GM18951 (cell line): ENCODE measurements around the gene NAPG.
"Not testable (repeated sequence)": the region's sequence is repeated elsewhere in the genome, so short reads cannot be mapped to it uniquely, and the experiment has no call there.

ENCODE experiments used
- POLR2A ChIP-seq: IDR thresholded peaks from 4 replicates; pipeline ENCODE4 v1.6.1; 2011; ENCODE audit warnings: mild to moderate bottlenecking; ENCODE audit not compliant: insufficient read length, insufficient read depth; ENCODE audit errors: extremely low read depth
- in situ Hi-C: fragments of 300-500 bp; cut with MboI; formaldehyde crosslinking; loops from one replicate; pipeline ENCODE4 v1.12.0; 2022; ENCODE audit warnings: low sequenced_read_pairs, mixed read lengths, inconsistent platforms; ENCODE audit not compliant: unreplicated experiment

The NAPG gene

DNA sequence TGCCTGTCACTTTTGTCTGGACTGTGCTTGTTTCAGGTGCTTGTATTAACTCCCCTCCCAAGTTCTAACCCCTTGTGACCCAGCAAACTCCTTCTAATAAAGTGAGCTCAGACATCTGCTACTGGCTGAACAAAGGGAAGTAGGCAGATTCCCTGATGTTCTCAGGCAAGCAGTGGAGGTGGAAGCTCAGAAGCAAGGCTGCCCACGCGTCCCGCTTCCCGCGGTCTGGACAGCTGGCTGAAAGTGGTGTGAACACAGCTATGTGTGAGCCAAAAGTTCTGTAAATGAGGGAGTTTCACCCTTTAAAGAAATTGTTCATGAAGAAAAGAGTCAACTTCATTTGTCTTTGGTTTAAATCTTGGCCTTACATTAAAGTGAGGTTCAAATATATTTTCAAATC lies 40.0 kb downstream of the NAPG start:
- in situ Hi-C loops: loop anchor here (10.0 kb wide), 1 partner anchor 109 kb away; no protein-coding TSS in a partner anchor
- TF ChIP-seq POLR2A: no peak

DNA sequence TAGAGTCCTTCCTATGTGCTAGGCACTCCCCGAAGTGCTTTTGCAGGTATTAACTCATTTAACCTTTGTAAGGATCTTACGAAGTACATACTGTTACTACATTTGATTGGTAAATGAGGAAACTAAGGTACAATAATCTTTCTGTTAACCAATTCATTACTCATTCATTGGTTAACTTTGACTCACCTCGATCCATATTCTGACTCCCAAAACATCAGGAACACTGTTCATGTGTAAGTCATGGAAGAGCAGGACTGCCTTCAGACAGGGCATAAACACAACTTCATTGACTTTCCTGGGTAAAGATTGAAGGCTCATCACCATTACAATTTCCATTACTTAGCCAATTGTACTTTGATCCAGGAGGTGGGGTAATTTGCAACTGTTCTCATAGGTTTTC lies 40.6 kb downstream of the NAPG start:
- in situ Hi-C loops: loop anchor here (10.0 kb wide), 1 partner anchor 108 kb away; no protein-coding TSS in a partner anchor
- TF ChIP-seq POLR2A: no peak

GRCh38 chr18:10569941-10570340 lies 44.1 kb downstream of the NAPG start:
- in situ Hi-C loops: loop anchor here (10.0 kb wide), 1 partner anchor 105 kb away; no protein-coding TSS in a partner anchor

- TF ChIP-seq POLR2A: no peak
- in situ Hi-C loops: no loop called here
Observed at GRCh38 chr18:10570622-10571021, 44.8 kb downstream of the NAPG start.

- in situ Hi-C loops: no loop called here
- TF ChIP-seq POLR2A: no peak
Observed at GRCh38 chr18:10571537-10571936, 45.7 kb downstream of the NAPG start.

DNA sequence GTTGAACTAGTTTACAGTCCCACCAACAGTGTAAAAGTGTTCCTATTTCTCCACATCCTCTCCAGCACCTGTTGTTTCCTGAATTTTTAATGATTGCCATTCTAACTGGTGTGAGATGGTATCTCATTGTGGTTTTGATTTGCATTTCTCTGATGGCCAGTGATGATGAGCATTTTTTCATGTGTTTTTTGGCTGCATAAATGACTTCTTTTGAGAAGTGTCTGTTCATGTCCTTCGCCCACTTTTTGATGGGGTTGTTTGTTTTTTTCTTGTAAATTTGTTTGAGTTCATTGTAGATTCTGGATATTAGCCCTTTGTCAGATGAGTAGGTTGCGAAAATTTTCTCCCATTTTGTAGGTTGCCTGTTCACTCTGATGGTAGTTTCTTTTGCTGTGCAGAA lies 47.4 kb downstream of the NAPG start:
- in situ Hi-C loops: not testable (repeated sequence)

- in situ Hi-C loops: not testable (repeated sequence)
Observed at GRCh38 chr18:10574412-10574811, 48.6 kb downstream of the NAPG start.

DNA sequence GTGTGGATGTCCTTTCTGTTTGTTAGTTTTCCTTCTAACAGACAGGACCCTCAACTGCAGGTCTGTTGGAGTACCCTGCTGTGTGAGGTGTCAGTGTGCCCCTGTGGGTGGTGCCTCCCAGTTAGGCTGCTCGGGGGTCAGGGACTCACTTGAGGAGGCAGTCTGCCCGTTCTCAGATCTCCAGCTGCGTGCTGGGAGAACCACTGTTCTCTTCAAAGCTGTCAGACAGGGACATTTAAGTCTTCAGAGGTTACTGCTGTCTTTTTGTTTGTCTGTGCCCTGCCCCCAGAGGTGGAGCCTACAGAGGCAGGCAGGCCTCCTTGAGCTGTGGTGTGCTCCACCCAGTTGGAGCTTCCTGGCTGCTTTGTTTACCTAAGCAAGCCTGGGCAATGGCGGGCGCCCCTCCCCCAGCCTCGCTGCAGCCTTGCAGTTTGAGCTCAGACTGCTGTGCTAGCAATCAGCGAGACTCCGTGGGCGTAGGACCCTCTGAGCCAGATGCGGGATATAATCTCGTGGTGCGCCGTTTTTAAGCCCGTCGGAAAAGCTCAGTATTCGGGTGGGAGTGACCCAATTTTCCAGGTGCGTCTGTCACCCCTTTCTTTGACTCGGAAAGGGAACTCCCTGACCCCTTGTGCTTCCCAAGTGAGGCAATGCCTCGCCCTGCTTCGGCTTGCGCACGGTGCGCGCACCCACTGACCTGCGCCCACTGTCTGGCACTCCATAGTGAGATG lies 52.2 kb downstream of the NAPG start:
- in situ Hi-C loops: not testable (repeated sequence)

DNA sequence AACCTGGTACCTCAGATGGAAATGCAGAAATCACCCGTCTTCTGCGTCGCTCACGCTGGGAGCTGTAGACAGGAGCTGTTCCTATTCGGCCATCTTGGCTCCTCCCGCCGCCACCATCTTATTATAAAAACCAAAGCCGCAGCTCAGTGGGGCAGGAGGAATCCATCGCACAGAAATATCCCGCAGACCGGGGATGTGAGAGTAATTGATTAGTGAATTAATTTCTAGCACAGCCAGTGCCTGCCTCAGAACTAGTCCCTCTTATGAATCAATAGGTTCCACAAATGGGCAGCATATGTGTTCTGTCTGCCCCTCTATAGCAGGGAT lies 52.7 kb downstream of the NAPG start:
- in situ Hi-C loops: not testable (repeated sequence)

DNA sequence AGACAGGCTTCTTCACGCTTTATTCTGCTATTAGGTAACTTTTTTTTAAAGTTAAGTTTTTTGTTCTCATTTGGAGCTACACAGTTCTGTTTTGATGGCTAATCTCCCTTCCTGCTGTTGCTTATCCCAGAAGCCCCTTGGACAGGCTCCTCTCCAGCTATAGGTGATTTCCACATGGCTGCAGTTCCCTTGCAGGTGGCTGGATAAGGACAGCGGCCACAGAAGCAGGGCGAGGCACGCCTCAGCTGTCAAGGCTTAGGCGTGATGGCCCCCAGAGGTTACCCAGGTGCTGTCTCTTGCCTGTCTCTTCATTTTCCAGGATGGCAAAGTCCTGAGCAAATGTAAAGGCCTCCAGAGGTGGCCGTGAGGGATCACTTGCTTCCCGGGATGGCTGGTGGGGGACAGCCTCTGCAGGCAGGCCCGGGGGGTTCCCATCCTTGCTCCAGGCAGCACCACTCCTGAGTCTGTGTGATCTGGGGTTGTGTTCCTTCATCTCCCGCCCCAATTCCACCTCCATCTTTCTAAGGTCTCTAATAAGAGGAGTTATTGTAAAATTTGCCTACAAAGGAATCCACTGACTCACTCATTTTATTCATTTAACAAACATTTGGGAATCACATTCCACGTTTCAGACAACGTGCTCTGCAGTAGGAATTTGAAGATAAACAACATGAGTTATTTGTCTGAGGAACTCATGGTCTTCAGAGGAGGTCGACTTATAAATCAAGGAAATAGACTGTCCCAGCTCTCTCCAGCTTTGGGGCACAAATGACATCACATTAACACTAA lies 53.4 kb downstream of the NAPG start:
- in situ Hi-C loops: no loop called here

DNA sequence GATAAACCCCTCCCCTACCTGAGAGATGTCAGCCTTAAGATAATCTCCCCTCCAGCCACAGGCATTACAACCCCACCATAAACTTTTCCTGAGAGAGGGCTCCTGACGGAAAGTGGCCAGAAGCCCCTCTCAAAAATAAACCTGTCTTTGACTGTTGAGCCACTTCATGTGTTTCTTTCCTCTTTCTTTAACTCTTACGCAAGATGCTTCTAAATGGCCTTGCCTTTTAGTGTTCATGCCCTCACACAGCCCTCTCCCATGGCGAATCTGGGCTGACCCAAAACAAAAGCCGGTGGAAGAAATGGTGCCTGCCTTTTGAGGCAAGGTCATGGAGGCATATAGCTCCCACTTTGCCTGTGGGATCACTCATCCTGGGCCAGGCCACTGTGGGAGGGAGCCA lies 54.4 kb downstream of the NAPG start:
- in situ Hi-C loops: no loop called here
- TF ChIP-seq POLR2A: no peak

More for the DNA sequence above, 53.4 kb downstream of the NAPG start:
- no peak for TF ChIP-seq POLR2A

DNA sequence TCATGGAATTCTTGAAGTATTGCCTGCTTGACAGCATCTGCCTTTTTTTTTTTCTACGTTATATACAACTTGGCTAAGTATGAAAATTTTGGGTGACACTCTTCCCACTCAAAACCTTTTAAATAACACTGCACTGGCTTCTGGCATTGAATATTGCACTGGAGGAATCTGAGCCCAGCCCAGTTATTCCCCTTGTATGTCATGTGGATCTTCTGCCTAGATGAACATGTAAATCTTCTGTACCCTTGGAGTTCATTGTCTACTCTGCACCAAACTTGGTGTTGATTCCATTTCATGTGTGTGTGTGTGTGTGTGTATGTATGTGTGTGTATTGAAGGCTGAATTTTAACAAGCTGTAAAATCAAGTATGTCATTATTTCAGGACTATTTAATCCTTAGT lies 59.4 kb downstream of the NAPG start:
- in situ Hi-C loops: no loop called here
- TF ChIP-seq POLR2A: no peak

- TF ChIP-seq POLR2A: no peak
- in situ Hi-C loops: no loop called here
Observed at GRCh38 chr18:10588975-10589374, 63.1 kb downstream of the NAPG start.

DNA sequence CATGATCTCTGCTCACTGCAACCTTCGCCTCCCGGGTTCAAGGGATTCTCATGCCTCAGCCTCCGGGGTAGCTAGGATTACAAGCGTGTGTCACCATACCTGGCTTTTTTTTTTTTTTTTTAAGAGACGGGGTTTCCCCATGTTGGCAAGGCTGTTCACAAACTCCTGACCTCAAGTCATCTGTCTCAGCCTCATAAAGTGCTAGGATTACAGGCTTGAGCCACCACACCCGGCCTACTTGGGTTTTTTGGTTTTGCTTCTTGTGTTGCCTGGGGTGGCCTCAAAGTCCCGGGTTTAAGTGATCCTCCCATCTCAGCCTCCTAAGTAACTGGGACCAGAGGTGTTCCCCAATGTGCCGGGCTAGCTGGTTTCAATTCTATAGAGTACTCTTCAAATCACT lies 64.6 kb downstream of the NAPG start:
- no peak for TF ChIP-seq POLR2A
- in situ Hi-C loops: no loop called here

GRCh38 chr18:10591896-10592295 lies 66.1 kb downstream of the NAPG start:
- in situ Hi-C loops: no loop called here
- no peak for TF ChIP-seq POLR2A

- in situ Hi-C loops: not testable (repeated sequence)
Observed at GRCh38 chr18:10593366-10594022, 67.7 kb downstream of the NAPG start.

DNA sequence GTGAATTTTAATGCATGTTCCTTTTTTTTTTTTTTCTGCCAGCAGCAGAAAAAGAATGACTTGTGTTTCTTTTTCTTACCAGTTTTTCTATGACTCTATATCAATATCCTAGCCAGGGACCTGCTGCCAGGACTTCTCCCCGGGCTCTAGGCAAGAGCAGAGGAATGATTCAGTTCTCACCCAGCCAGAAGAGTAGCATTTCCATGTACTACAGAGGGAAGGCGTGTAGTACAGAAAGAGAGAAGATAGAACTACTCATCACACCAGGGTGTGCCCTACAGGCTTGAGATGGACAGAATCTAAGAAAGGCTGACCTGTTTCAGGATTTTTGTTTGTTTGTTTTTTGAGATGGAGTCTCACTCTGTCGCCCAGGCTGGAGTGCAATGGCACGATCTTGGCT lies 70.1 kb downstream of the NAPG start:
- in situ Hi-C loops: not testable (repeated sequence)

DNA sequence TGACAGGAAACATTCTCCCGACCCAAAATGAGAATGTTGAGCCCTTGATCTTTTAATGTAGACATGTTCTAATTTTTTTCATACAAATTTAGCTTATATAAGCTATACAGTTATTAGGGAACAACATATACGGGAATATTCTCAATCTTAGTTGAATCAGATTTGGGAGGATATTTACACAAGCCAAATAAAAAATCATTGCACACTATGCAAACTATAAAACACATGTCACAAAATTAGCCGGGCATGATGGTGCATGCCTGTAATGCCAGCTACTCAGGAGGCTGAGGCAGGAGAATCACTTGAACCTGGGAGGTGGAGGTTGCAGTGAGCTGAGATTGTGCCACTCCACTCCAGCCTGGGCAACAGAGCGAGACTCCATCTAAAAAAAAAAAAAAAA lies 71.9 kb downstream of the NAPG start:
- in situ Hi-C loops: not testable (repeated sequence)

DNA sequence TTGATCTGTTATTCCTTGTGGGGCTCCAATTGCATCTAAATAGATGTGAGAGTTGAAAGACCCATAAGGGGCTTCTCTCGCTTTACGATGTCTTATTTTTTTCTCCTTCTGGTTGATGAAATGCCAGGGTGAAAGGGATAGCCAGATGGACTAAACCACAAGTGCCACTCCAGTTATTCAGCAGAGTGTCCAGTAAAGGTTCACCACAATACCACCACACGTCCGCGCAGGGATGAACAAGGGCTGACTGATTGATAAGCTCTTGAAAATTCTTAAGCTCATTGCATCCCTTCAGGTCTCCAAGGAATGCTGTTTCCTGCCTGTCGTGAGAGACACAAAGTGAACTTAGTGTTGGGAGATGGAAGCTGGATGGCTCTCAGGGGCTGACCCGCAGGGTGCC lies 74.9 kb downstream of the NAPG start:
- in situ Hi-C loops: not testable (repeated sequence)
